Hematopoietic multipotent progenitor cell treated with erythropoietin and hydrocortisone succinate and interleukin-3 and kit ligand, for 17 days (in vitro differentiated cells): ENCODE data around the gene LIN52.

ENCODE experiments used
- DNase-seq: peaks from one replicate; pipeline ENCODE4 v3.0.0-alpha.2; 2015; ENCODE audit warnings: low spot score

The LIN52 gene

GRCh38 chr14:74084277-74085046 lies at the start of gene LIN52, which contains the start of gene ALDH6A1:
TSS of gene LIN52 (plus strand) at chr14:74084956. CDS start at chr14:74084975, 19 bp downstream.
TSS of gene ALDH6A1 (minus strand) at chr14:74084453. CDS start at chr14:74084394, 59 bp downstream.
- DNase-seq: peak; percentile 100

- DNase-seq: no peak
These were observed 49.2 kb upstream of the LIN52 start for GRCh38 chr14:74035556-74035955.

GRCh38 chr14:74038020-74038859 lies 46.5 kb upstream of the LIN52 start:
- peak; percentile 88 for DNase-seq

GRCh38 chr14:74042296-74042695 lies 42.5 kb upstream of the LIN52 start:
- no peak for DNase-seq

GRCh38 chr14:74045522-74045921 lies 39.2 kb upstream of the LIN52 start:
- no peak for DNase-seq

- DNase-seq: no peak
These were observed 36.5 kb upstream of the LIN52 start for GRCh38 chr14:74048281-74048680.

GRCh38 chr14:74049876-74050495 lies 34.8 kb upstream of the LIN52 start:
- no peak for DNase-seq

GRCh38 chr14:74062809-74063150 lies 22.0 kb upstream of the LIN52 start:
- DNase-seq: no peak

- DNase-seq: no peak
These were observed 20.3 kb upstream of the LIN52 start for GRCh38 chr14:74064426-74064825.

GRCh38 chr14:74064883-74065282 lies 19.9 kb upstream of the LIN52 start:
- DNase-seq: no peak

GRCh38 chr14:74065746-74066575 lies 18.8 kb upstream of the LIN52 start:
- peak; percentile 10 for DNase-seq

- DNase-seq: no peak
These were observed 7.4 kb upstream of the LIN52 start for GRCh38 chr14:74077401-74077800.

- no peak for DNase-seq
These were observed 3.8 kb upstream of the LIN52 start for GRCh38 chr14:74080820-74081460.

GRCh38 chr14:74081491-74081890 lies 3.3 kb upstream of the LIN52 start:
- DNase-seq: no peak

- DNase-seq: no peak
These were observed 1.6 kb upstream of the LIN52 start for GRCh38 chr14:74083161-74083560.

GRCh38 chr14:74083784-74084276 lies 926 bp upstream of the LIN52 start:
- no peak for DNase-seq

GRCh38 chr14:74085047-74085637 lies 386 bp downstream of the LIN52 start:
- no peak for DNase-seq

- no peak for DNase-seq
These were observed 1.1 kb downstream of the LIN52 start for GRCh38 chr14:74085828-74086227.

- peak; percentile 18 for DNase-seq
These were observed 4.7 kb downstream of the LIN52 start for GRCh38 chr14:74089251-74090020.

- DNase-seq: no peak
These were observed 20.6 kb downstream of the LIN52 start for GRCh38 chr14:74105381-74105780.
